Adrenal gland (tissue), 12 donors: ENCODE results near the gene MDM1. TPM values are rescaled to one million over a fixed set of nuclear protein-coding genes. Genes with fewer than 3 reads are reported as not detected.

Experiments
- DNase-seq, 7 donors: peaks; one replicate each; pipeline ENCODE4 v3.0.0-alpha.2; 2019 to 2020
- H3K27ac ChIP-seq, 5 donors: fragments of 200-600 bp; sonication (generic) in 4 of 5; 1 replicate in 3 of 5; 2 replicates in 2 of 5; pipeline versions ENCODE4 v1.5.1 to v1.8.0; 2016 to 2020; ENCODE audit warnings: mild to moderate bottlenecking in 1 of 5
- H3K27me3 ChIP-seq: fragments of 200-600 bp; 2 replicates; pipeline ENCODE4 v1.8.0; 2021
- H3K36me3 ChIP-seq, 2 donors: fragments of 200-600 bp; replicated peaks in 1 of 2; 1 replicate in 1 of 2; 2 replicates in 1 of 2; pipeline versions ENCODE4 v1.5.1 to v1.8.0; 2018 to 2022
- H3K4me1 ChIP-seq, 2 donors: fragments of 200-600 bp; replicated peaks in 1 of 2; 1 replicate in 1 of 2; 2 replicates in 1 of 2; pipeline versions ENCODE4 v1.5.1 to v1.8.0; 2018 to 2021
- H3K4me3 ChIP-seq, 4 donors: fragments of 200-600 bp; sonication (generic) in 3 of 4; one replicate each; pipeline ENCODE4 v1.5.1; 2016 to 2018
- H3K9me3 ChIP-seq, 3 donors: fragments of 200-600 bp; sonication (generic) in 1 of 3; replicated peaks in 1 of 3; 1 replicate in 2 of 3; 2 replicates in 1 of 3; pipeline versions ENCODE4 v1.5.1 to v1.8.0; 2016 to 2021
- CTCF ChIP-seq, 6 experiments: fragments of 450-650 bp in 4 of 6; fragments of 200-600 bp in 2 of 6; sonication (generic) in 1 of 6; IDR thresholded peaks; 1 replicate in 5 of 6; 2 replicates in 1 of 6; pipeline versions ENCODE4 v1.5.1 to v1.8.0; 2016 to 2021; ENCODE audit warnings: antibody characterized with exemption in 6 of 6, mild to moderate bottlenecking in 2 of 6, moderate library complexity in 1 of 6
- POLR2A ChIP-seq, 2 donors: fragments of 450-650 bp; IDR thresholded peaks; one replicate each; pipeline ENCODE4 v1.6.1; 2017; ENCODE audit warnings: antibody characterized with exemption in 2 of 2, mild to moderate bottlenecking in 2 of 2, moderate library complexity in 1 of 2
- WGBS, 4 donors: extraction: QIAGEN DNeasy Blood & Tissue Kit in 2 of 4; methylation state at CpG; one replicate each; pipeline versions ENCODE4 v1.1.5 to v1.1.7; 2013 to 2017; 5-methylcytosine and 5-hydroxymethylcytosine counted together
- intact Hi-C, 2 donors: fragments of 100-400 bp; cut with DNase I; formaldehyde crosslinking; loops; one replicate each; pipeline versions ENCODE4 v1.14.1 to v1.15.0; 2022 to 2023
- polyA plus RNA-seq, 3 donors: library from polyadenylated mRNA; stranded (reverse); fragments of 200-250 nt in 2 of 3; fragments of 350-450 nt in 1 of 3; fragmentation: Illumina TruSeq in 1 of 3; extraction: RNeasy Lipid Tissue Mini Kit (QIAGEN cat#74804) in 1 of 3; gene quantifications; one replicate each; pipeline ENCODE4 v1.2.3, GENCODE V29; 2013 to 2014
- total RNA-seq, 9 donors: library from RNA; depleted of rRNA in 4 of 9; stranded (reverse); fragments of >200 nt in 4 of 9; fragments of 120-200 nt in 1 of 9; fragmentation: NEBNext Ultra II Directional in 1 of 9; extraction: Animal tissue kit (Norgen Biotek cat#: 25700) in 1 of 9; gene quantifications; one replicate each; pipeline versions ENCODE4 v1.1.0 to v1.2.4, GENCODE V29; 2013 to 2023
- donor health status: healthy with polysubstance abuse.
- donor health status: Bipolar disorder and iron deficiency.
- donor health status: DM: yes; HTN: yes; CAD: no.
- donor health status: DM: no; HTN: no; CAD: no.
- donor health status: DM: no; HTN: no; CAD: no.
- donor health status: DM: yes; HTN: yes; CAD: no.

Gene MDM1
- total and polyA plus RNA-seq, 12 donors = 6.5 to 19.4 (median 10.5) TPM

DNA sequence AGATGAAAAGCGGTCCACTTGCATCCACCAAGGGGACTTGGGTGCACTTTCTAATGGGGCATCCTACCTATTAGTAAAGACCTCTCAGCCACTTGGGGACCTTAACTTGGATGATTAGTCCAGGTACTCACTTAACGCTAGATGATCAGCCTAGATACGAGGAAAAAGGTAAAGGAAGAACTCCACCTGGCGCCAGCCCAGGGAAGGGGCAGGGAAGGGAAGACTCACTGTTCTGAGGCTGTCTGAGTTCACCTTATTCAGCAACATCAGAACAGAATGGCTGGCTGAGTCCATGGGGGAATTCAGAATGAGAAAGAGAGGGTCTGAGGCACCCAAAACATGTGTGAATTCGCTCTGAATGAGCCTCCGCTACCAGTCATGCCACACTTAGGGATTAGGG, 85.8 kb downstream of the MDM1 start:
- H3K4me1 ChIP-seq = peaks cover 4 to 12% of the 10 kb centered on the region in 2 donors
- DNase-seq = no peak
- TF ChIP-seq POLR2A (IDR thresholded peaks at IDR 0.05) (no peak), CTCF (IDR thresholded peaks at IDR 0.05) (no peak)
- 89 to 95% (median 93%) methylated on average over 5 to 6 of the region's 6 CpGs for WGBS, 4 donors
- no peaks in the 10 kb centered on the region for H3K27me3 ChIP-seq
- H3K27ac ChIP-seq = no peak overlapping the region
- H3K36me3 ChIP-seq = no peaks in the 10 kb centered on the region
- intact Hi-C loops = no loop called here
- H3K4me3 ChIP-seq = no peak overlapping the region
- no peaks in the 10 kb centered on the region for H3K9me3 ChIP-seq

GRCh38 chr12:68245180-68246021, 86.8 kb downstream of the MDM1 start:
- Histone ChIP-seq H3K4me1 (peaks cover 4 to 12% of the 10 kb centered on the region in 2 donors), H3K27ac (no peak overlapping the region)
- peak in 1 of 7 donors; percentile 12 for DNase-seq

More at GRCh38 chr12:68245180-68246021, 86.8 kb downstream of the MDM1 start:
- H3K9me3 ChIP-seq = no peaks in the 10 kb centered on the region
- WGBS, 4 donors = 15 to 34% (median 28%) methylated on average over 6 of the region's 6 CpGs
- no peaks in the 10 kb centered on the region for H3K36me3 ChIP-seq
- no peaks in the 10 kb centered on the region for H3K27me3 ChIP-seq
- intact Hi-C loops = no loop called here
- TF ChIP-seq POLR2A (IDR thresholded peaks at IDR 0.05) (no peak), CTCF (IDR thresholded peaks at IDR 0.05) (no peak)
- H3K4me3 ChIP-seq = peak overlapping the region in 2 of 4 donors; percentile 15 to 43

Other genes with a start within 250 kb of the MDM1 start
- under 1 TPM in 2 of 9 donors, not detected in 7; 0.46 to 0.47 TPM for gene IFNG, start 172.6 kb downstream of the MDM1 start, total RNA-seq
- gene IFNG, start 172.6 kb downstream of the MDM1 start, polyA plus RNA-seq = under 1 TPM in 1 of 3 donors, not detected in 2; 0.29 TPM
- not detected for gene IL26, start 106.6 kb downstream of the MDM1 start, total RNA-seq
- not detected for gene IL26, start 106.6 kb downstream of the MDM1 start, polyA plus RNA-seq
- gene IL22, start 78.8 kb downstream of the MDM1 start, total RNA-seq = not detected
- gene IL22, start 78.8 kb downstream of the MDM1 start, polyA plus RNA-seq = not detected